Activated CD8-positive, alpha-beta memory T cell treated with anti-CD3 and anti-CD28 coated beads for 24 hours (primary cell): ENCODE measurements around the gene SRPRB.

Experiments used
- DNase-seq: peaks from one replicate; pipeline ENCODE4 v3.0.0-alpha.2; 2020

SRPRB gene

GRCh38 chr3:133805702-133806475 is at the start of gene SRPRB:
SRPRB (plus strand) TSS chr3:133805815; CDS start chr3:133805849, 34 bp downstream.
- DNase-seq, result peak; percentile 97

GRCh38 chr3:133756716-133757694 is 48.6 kb upstream of the SRPRB start:
- no peak for DNase-seq

- DNase-seq, result no peak
These were observed 47.7 kb upstream of the SRPRB start for GRCh38 chr3:133757701-133758567.

GRCh38 chr3:133758568-133758928 is 47.1 kb upstream of the SRPRB start:
- DNase-seq, result no peak

- no peak for DNase-seq
These were observed 46.5 kb upstream of the SRPRB start for GRCh38 chr3:133758964-133759739.

- no peak for DNase-seq
These were observed 45.8 kb upstream of the SRPRB start for GRCh38 chr3:133759740-133760305.

GRCh38 chr3:133760916-133761315 is 44.7 kb upstream of the SRPRB start:
- DNase-seq, result no peak

GRCh38 chr3:133761605-133762484 is 43.8 kb upstream of the SRPRB start:
- DNase-seq, result no peak

GRCh38 chr3:133762539-133762938 is 43.1 kb upstream of the SRPRB start:
- DNase-seq, result no peak

- no peak for DNase-seq
These were observed 41.6 kb upstream of the SRPRB start for GRCh38 chr3:133763797-133764683.

- DNase-seq, result no peak
These were observed 40.4 kb upstream of the SRPRB start for GRCh38 chr3:133765256-133765655.

GRCh38 chr3:133767607-133768006 is 38.0 kb upstream of the SRPRB start:
- DNase-seq, result no peak

GRCh38 chr3:133769536-133769935 is 36.1 kb upstream of the SRPRB start:
- no peak for DNase-seq

- no peak for DNase-seq
These were observed 31.9 kb upstream of the SRPRB start for GRCh38 chr3:133773732-133774131.

GRCh38 chr3:133775309-133775708 is 30.3 kb upstream of the SRPRB start:
- no peak for DNase-seq

- no peak for DNase-seq
These were observed 29.8 kb upstream of the SRPRB start for GRCh38 chr3:133775835-133776234.

- DNase-seq, result no peak
These were observed 28.7 kb upstream of the SRPRB start for GRCh38 chr3:133776794-133777438.

- no peak for DNase-seq
These were observed 27.6 kb upstream of the SRPRB start for GRCh38 chr3:133777807-133778568.
